H1 (cell line): ENCODE measurements around the gene SAA2. TPM values are rescaled to one million over a fixed set of nuclear protein-coding genes. Genes with fewer than 3 reads are reported as not detected.

Experiments used
- CTCF ChIA-PET: fragments of 300-600 bp; sonication (Branson Sonifier 250); formaldehyde crosslinking; loops from one replicate; lab custom pipeline; 2021; ENCODE audit not compliant: partially characterized antibody; lab: Charles Lee
- POLR2A ChIA-PET: fragments of 300-600 bp; sonication (Branson Sonifier 250); formaldehyde crosslinking; loops from one replicate; lab custom pipeline; 2021; ENCODE audit warnings: inconsistent platforms; ENCODE audit not compliant: partially characterized antibody; lab: Charles Lee
- DNase-seq, 2 experiments: peaks; one replicate each; pipeline versions ENCODE4 v3.0.0 to v3.0.0-alpha.2; 2010 to 2022; ENCODE audit warnings: low spot score in 2 of 2, low read depth in 1 of 2, mixed read lengths in 1 of 2
- FAIRE-seq: peaks from 2 replicates; lab custom pipeline; 2011; peaks lifted over from hg19 to GRCh38; lab: Jason Lieb, UNC
- H2AFZ ChIP-seq: 2 replicates; pipeline ENCODE4 v1.8.1; 2012; ENCODE audit warnings: low read length, inconsistent platforms
- H2AK5ac ChIP-seq: 2 replicates; pipeline ENCODE4 v1.6.1; 2013; ENCODE audit warnings: low read depth, low read length
- H2BK120ac ChIP-seq: replicated peaks from 2 replicates; pipeline ENCODE3; 2013; ENCODE audit warnings: low read depth, low read length, inconsistent platforms
- H2BK12ac ChIP-seq: 2 replicates; pipeline ENCODE4 v1.6.1; 2013; ENCODE audit warnings: low read depth, low read length
- H2BK15ac ChIP-seq: 2 replicates; pipeline ENCODE4 v1.6.1; 2013; ENCODE audit warnings: low read length
- H2BK20ac ChIP-seq: 2 replicates; pipeline ENCODE4 v1.6.1; 2013; ENCODE audit warnings: low read length
- H2BK5ac ChIP-seq: 2 replicates; pipeline ENCODE4 v1.6.1; 2013; ENCODE audit warnings: low read depth, low read length
- H3K14ac ChIP-seq: 2 replicates; pipeline ENCODE4 v1.6.1; 2013; ENCODE audit warnings: inconsistent platforms; ENCODE audit not compliant: insufficient read length
- H3K18ac ChIP-seq: 2 replicates; pipeline ENCODE4 v1.6.1; 2013; ENCODE audit warnings: low read length; ENCODE audit errors: extremely low read depth
- H3K23ac ChIP-seq: 2 replicates; pipeline ENCODE4 v1.6.1; 2013; ENCODE audit warnings: inconsistent platforms; ENCODE audit not compliant: insufficient read length
- H3K23me2 ChIP-seq: 2 replicates; pipeline ENCODE4 v1.6.1; 2013; ENCODE audit warnings: low read depth, low read length
- H3K27ac ChIP-seq: 2 replicates; pipeline ENCODE4 v1.6.1; 2011; ENCODE audit warnings: low read depth, low read length, inconsistent platforms
- H3K27me3 ChIP-seq, 4 experiments: replicated peaks in 1 of 4; 1 replicate in 1 of 4; 2 replicates in 3 of 4; pipeline versions ENCODE4 v1.6.1 to v1.8.1; 2011 to 2013; ENCODE audit warnings: low read length in 3 of 4, mild to moderate bottlenecking in 3 of 4, inconsistent platforms in 2 of 4, mixed read lengths in 2 of 4, moderate library complexity in 1 of 4; ENCODE audit not compliant: control insufficient read depth in 3 of 4, insufficient read depth in 3 of 4; ENCODE audit errors: extremely low read depth in 1 of 4
- H3K36me3 ChIP-seq, 4 experiments: 2 replicates each; pipeline versions ENCODE4 v1.6.1 to v1.8.1; 2011 to 2013; ENCODE audit warnings: mild to moderate bottlenecking in 4 of 4, low read length in 3 of 4, moderate library complexity in 2 of 4, control low read depth in 1 of 4, inconsistent platforms in 1 of 4; ENCODE audit not compliant: insufficient read depth in 4 of 4, control insufficient read depth in 2 of 4
- H3K4ac ChIP-seq: replicated peaks from 2 replicates; pipeline ENCODE3; 2013; ENCODE audit warnings: low read length, low read depth, mixed read lengths, inconsistent platforms; ENCODE audit not compliant: insufficient read length
- H3K4me1 ChIP-seq, 4 experiments: replicated peaks in 1 of 4; 1 replicate in 1 of 4; 2 replicates in 3 of 4; pipeline versions ENCODE4 v1.6.1 to v1.8.1; 2011 to 2013; ENCODE audit warnings: low read length in 3 of 4, inconsistent platforms in 2 of 4, mixed read lengths in 1 of 4; ENCODE audit not compliant: insufficient read depth in 4 of 4, control insufficient read depth in 3 of 4
- H3K4me2 ChIP-seq, 2 experiments: 2 replicates each; pipeline versions ENCODE4 v1.6.1 to v1.8.1; 2011 to 2013; ENCODE audit warnings: low read depth in 2 of 2, low read length in 2 of 2, control low read depth in 1 of 2, inconsistent platforms in 1 of 2, mild to moderate bottlenecking in 1 of 2; ENCODE audit not compliant: insufficient read depth in 1 of 2
- H3K4me3 ChIP-seq, 4 experiments: fragments of 200-600, 300-600 bp in 1 of 4; sonication (generic), shearing (Covaris generic), sonication (Bioruptor Twin) in 1 of 4; 2 replicates each; pipeline versions ENCODE4 v1.5.1 to v1.8.1; 2011 to 2016; ENCODE audit warnings: low read length in 4 of 4, low read depth in 3 of 4, control low read depth in 2 of 4, inconsistent platforms in 2 of 4, mild to moderate bottlenecking in 2 of 4, mixed read lengths in 1 of 4, moderate library complexity in 1 of 4; ENCODE audit not compliant: insufficient read depth in 2 of 4; ENCODE audit errors: extremely low read depth in 1 of 4
- H3K56ac ChIP-seq: replicated peaks from 2 replicates; pipeline ENCODE3; 2013; ENCODE audit warnings: low read depth, mild to moderate bottlenecking, mixed read lengths, low read length, inconsistent platforms; ENCODE audit not compliant: insufficient read length
- H3K79me1 ChIP-seq: 2 replicates; pipeline ENCODE4 v1.6.1; 2013; ENCODE audit warnings: low read depth, low read length, control low read depth
- H3K79me2 ChIP-seq, 2 experiments: 2 replicates each; pipeline versions ENCODE4 v1.6.1 to v1.8.1; 2012 to 2013; ENCODE audit warnings: low read length in 2 of 2, mild to moderate bottlenecking in 2 of 2, inconsistent platforms in 1 of 2; ENCODE audit not compliant: insufficient read depth in 2 of 2, control insufficient read depth in 1 of 2
- H3K9ac ChIP-seq, 4 experiments: replicated peaks in 1 of 4; 1 replicate in 1 of 4; 2 replicates in 3 of 4; pipeline versions ENCODE4 v1.6.1 to v1.8.1; 2011 to 2013; ENCODE audit warnings: low read depth in 3 of 4, low read length in 3 of 4, control low read depth in 2 of 4, mild to moderate bottlenecking in 2 of 4, moderate library complexity in 2 of 4, inconsistent platforms in 1 of 4; ENCODE audit errors: extremely low read depth in 1 of 4
- H3K9me3 ChIP-seq, 2 experiments: 2 replicates each; pipeline versions ENCODE4 v1.6.1 to v1.8.1; 2012 to 2013; ENCODE audit warnings: mild to moderate bottlenecking in 2 of 2, moderate library complexity in 2 of 2, control low read depth in 1 of 2, inconsistent platforms in 1 of 2, low read depth in 1 of 2, low read length in 1 of 2, mixed read lengths in 1 of 2; ENCODE audit not compliant: insufficient read depth in 2 of 2
- H4K20me1 ChIP-seq, 2 experiments: replicated peaks in 1 of 2; 2 replicates each; pipeline versions ENCODE3 to v1.8.1; 2011 to 2013; ENCODE audit warnings: inconsistent platforms in 2 of 2, low read length in 2 of 2, mild to moderate bottlenecking in 1 of 2; ENCODE audit not compliant: insufficient read depth in 2 of 2, control insufficient read depth in 1 of 2
- H4K5ac ChIP-seq: 2 replicates; pipeline ENCODE4 v1.6.1; 2013; ENCODE audit warnings: low read length, low read depth, mixed read lengths, inconsistent platforms; ENCODE audit not compliant: insufficient read length
- H4K8ac ChIP-seq: 2 replicates; pipeline ENCODE4 v1.8.0; 2013; ENCODE audit warnings: mild to moderate bottlenecking, moderate library complexity, low read length, inconsistent platforms; ENCODE audit not compliant: insufficient read depth; ENCODE audit errors: extremely low read depth
- H4K91ac ChIP-seq: replicated peaks from 2 replicates; pipeline ENCODE3; 2013; ENCODE audit warnings: low read length, mixed read lengths, inconsistent platforms; ENCODE audit not compliant: insufficient read length
- NRF1 ChIP-seq: IDR thresholded peaks from 2 replicates; pipeline ENCODE4 v1.6.1; 2011; ENCODE audit warnings: mild to moderate bottlenecking, low read depth, low read length, improper control_type of control experiment
- WGBS, 2 experiments: shearing (Covaris generic) in 1 of 2; methylation state at CpG; one replicate each; pipeline versions ENCODE4 v1.1.6 to v1.1.7; 2013 to 2015; ENCODE audit warnings: low lambda C conversion rate in 2 of 2, mixed read lengths in 2 of 2, inconsistent platforms in 1 of 2, low coverage in 1 of 2, missing lambda C conversion rate in 1 of 2; ENCODE audit not compliant: insufficient replicate concordance in 2 of 2, insufficient coverage in 1 of 2, insufficient read length in 1 of 2; ENCODE audit errors: extremely low coverage in 1 of 2, missing lambda C conversion rate in 1 of 2; 5-methylcytosine and 5-hydroxymethylcytosine counted together
- polyA plus RNA-seq, 7 experiments: library from polyadenylated mRNA; depleted of rRNA in 3 of 7; stranded (reverse) in 5 of 7; unstranded in 2 of 7; fragments of >200 nt in 5 of 7; fragments of 200-250 nt in 2 of 7; gene quantifications; 1 replicate in 5 of 7; 2 replicates in 1 of 7; 4 replicates in 1 of 7; pipeline versions ENCODE4 v1.2.1 to v1.2.3, GENCODE V29; 2011 to 2013; ENCODE audit warnings: missing spikeins in 2 of 7, mixed read lengths in 2 of 7
- total RNA-seq: library from RNA; stranded (reverse); fragmentation: NEBNext Ultra II Directional; extraction: Animal tissue kit (Norgen Biotek cat#: 25700); gene quantifications from 2 replicates; pipeline ENCODE4 v1.2.1, GENCODE V29; 2021

Gene SAA2
- total and polyA plus RNA-seq, 2 of the 8 experiments (the other 6 are each of a cell fraction or from before 2014, with no cell fraction given): not detected

GRCh38 chr11:18221274-18221876 lies 27.1 kb downstream of the SAA2 start:
- no peaks in the 10 kb centered on the region for H3K27me3 ChIP-seq
- no peak overlapping the region for H3K4me2 ChIP-seq
- no peak overlapping the region for H4K91ac ChIP-seq
- no peak overlapping the region for H2BK120ac ChIP-seq
- no peak overlapping the region for H2BK5ac ChIP-seq
- no peak overlapping the region for H3K4ac ChIP-seq
- H4K5ac ChIP-seq: no peak overlapping the region
- H3K18ac ChIP-seq: no peak overlapping the region
- H3K27ac ChIP-seq: no peak overlapping the region
- no peak overlapping the region for H3K4me3 ChIP-seq
- no peaks in the 10 kb centered on the region for H3K79me2 ChIP-seq
- H4K8ac ChIP-seq: peak overlapping the region; percentile 35
- H3K9me3 ChIP-seq: no peaks in the 10 kb centered on the region
- H3K23ac ChIP-seq: no peak overlapping the region
- H2AK5ac ChIP-seq: no peak overlapping the region
- 93% methylated on average over 5 of the region's 5 CpGs; no CpG with 5 or more reads in 1 of the 2 experiments for WGBS, 2 experiments
- POLR2A ChIA-PET: no interaction called here
- no peak for TF ChIP-seq NRF1
- H4K20me1 ChIP-seq: peaks cover 0 to 4% of the 10 kb centered on the region in 2 experiments
- no peaks in the 10 kb centered on the region for H3K36me3 ChIP-seq
- H3K79me1 ChIP-seq: no peaks in the 10 kb centered on the region
- FAIRE-seq: no peak
- H3K23me2 ChIP-seq: peaks cover 4% of the 10 kb centered on the region; the same call in 1 of the 2 replicates
- H3K56ac ChIP-seq: no peak overlapping the region
- no peak overlapping the region for H2AFZ ChIP-seq
- H3K4me1 ChIP-seq: no peaks in the 10 kb centered on the region
- no peak overlapping the region for H2BK15ac ChIP-seq
- no peak overlapping the region for H3K9ac ChIP-seq
- CTCF ChIA-PET: interaction anchor here (1.1 to 2.5 kb wide), 4 partner anchors 15 to 106 kb away, joined by 4 to 11 read pairs (median 5); no protein-coding TSS in a partner anchor
- no peak overlapping the region for H2BK20ac ChIP-seq
- DNase-seq: no peak
- H2BK12ac ChIP-seq: no peak overlapping the region
- no peak overlapping the region for H3K14ac ChIP-seq
